ENCODE results near the gene MSANTD3. TPM values are rescaled to one million over a fixed set of nuclear protein-coding genes. Genes with fewer than 3 reads are reported as not detected.
"Not testable (repeated sequence)": the region's sequence is repeated elsewhere in the genome, so short reads cannot be mapped to it uniquely, and the experiment has no call there.

Gene MSANTD3
- total RNA-seq, 4 donors from 2014 or later = 16.4 to 38.8 (median 18.2) TPM

DNA sequence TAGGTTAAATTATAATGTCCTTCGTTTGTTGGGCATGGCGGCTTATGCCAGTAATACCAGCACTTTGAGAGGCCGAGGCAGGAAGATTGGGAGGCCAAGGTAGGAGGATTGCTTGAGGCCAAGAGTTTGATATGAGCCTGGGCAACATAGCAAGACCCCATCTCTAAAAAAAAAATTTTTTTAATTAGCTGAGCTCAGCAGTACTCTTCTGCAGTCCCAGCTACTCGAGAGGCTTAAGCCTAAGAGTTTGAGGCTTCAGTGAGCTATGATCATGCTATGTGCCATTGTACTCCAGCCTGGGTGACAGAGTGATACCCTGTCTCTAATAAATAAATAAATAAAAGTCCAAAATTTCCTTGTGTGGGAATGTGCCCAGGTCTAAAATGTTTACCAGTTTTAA lies 9.1 kb upstream of the MSANTD3 start:
- ATAC-seq (ENCODE audit: low FRiP score) = no peak
- TF ChIP-seq, protein P1, sequence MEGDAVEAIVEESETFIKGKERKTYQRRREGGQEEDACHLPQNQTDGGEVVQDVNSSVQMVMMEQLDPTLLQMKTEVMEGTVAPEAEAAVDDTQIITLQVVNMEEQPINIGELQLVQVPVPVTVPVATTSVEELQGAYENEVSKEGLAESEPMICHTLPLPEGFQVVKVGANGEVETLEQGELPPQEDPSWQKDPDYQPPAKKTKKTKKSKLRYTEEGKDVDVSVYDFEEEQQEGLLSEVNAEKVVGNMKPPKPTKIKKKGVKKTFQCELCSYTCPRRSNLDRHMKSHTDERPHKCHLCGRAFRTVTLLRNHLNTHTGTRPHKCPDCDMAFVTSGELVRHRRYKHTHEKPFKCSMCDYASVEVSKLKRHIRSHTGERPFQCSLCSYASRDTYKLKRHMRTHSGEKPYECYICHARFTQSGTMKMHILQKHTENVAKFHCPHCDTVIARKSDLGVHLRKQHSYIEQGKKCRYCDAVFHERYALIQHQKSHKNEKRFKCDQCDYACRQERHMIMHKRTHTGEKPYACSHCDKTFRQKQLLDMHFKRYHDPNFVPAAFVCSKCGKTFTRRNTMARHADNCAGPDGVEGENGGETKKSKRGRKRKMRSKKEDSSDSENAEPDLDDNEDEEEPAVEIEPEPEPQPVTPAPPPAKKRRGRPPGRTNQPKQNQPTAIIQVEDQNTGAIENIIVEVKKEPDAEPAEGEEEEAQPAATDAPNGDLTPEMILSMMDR (IDR thresholded peaks at IDR 0.05) = no peak

DNA sequence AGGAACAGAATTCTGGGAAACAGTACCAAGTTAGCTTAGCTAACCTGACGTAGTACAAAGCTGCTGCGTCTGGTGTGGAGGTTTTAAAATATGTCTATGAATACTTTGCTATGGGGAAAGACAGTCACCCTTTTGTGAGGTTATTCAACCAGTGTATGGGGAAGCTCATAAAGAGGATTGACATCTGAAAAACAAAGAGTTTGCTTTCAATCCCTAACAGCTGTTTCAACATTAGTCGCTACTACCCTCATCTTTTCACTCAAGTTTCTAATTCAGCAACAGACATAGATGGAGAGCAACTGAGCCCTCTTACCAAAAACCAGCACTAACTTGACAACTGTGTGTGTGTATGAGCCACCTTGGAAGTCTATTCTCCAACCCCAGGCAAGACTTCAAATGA lies 7.8 kb upstream of the MSANTD3 start:
- TF ChIP-seq, protein P1 (IDR thresholded peaks at IDR 0.05) = no peak
- no peak for DNase-seq (ENCODE audit: low spot score)
- no peak for ATAC-seq (ENCODE audit: low FRiP score)

More for the DNA sequence above, 9.1 kb upstream of the MSANTD3 start:
- no peak for DNase-seq (ENCODE audit: low spot score)

DNA sequence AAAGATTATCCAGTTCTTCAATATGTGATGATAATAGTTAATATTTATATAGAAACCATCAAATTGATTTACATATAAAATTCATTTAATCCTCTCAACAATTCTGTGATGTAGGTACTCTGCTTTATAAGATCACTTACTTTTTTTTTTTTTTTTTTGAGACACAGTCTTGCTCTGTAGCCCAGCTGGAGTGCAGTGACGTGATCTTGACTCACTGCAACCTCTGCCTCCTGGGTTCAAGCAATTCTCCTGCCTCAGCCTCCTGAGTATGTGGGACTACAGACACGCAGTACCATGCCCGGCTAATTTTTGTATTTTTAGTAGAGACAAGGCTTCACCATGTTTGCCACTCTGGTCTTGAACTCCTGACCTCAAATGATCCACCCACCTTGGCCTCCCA lies 5.8 kb upstream of the MSANTD3 start:
- DNase-seq (ENCODE audit: low spot score); ATAC-seq (ENCODE audit: low FRiP score): not testable (repeated sequence)

DNA sequence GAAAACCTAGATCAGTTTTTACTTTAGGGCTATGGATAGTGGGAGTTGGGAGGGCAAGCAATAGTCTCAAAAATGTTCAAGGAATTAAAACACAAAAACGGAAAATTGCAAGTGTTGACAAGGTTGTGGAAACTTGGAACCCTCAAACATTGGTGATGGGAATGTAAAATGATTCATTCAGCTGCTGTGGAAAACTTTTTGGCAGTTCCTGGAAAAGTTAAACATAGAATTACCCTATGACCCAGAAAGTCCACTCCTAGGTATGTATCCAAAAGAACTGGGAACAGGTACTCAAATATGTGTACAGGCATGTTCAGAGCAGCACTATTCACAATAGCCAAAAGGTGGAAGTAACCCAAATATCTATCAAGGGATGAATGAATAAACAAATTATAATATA lies 1.2 kb upstream of the MSANTD3 start:
- TF ChIP-seq, protein P1 (IDR thresholded peaks at IDR 0.05) = no peak
- no peak for ATAC-seq (ENCODE audit: low FRiP score)

DNA sequence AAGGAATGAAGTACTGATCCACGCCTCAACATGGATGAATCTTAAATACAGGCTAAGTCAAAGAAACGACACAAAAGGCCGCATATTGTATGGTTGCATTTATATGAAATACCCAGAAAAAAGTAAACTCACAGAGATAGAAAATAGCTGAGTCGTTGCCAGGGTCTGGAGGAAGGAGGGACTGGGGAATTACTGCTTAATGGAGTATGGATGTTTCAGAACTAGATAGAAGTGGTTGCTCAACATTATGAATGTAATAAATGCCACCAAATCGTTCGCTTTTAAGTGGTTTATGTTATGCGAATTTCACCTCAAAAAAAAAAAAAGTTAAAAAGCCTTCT lies 784 bp upstream of the MSANTD3 start:
- DNase-seq (ENCODE audit: low spot score) (no peak), ATAC-seq (ENCODE audit: low FRiP score) (no peak)
- TF ChIP-seq, protein P1 (IDR thresholded peaks at IDR 0.05) = no peak

More for the DNA sequence above, 1.2 kb upstream of the MSANTD3 start:
- no peak for DNase-seq (ENCODE audit: low spot score)

DNA sequence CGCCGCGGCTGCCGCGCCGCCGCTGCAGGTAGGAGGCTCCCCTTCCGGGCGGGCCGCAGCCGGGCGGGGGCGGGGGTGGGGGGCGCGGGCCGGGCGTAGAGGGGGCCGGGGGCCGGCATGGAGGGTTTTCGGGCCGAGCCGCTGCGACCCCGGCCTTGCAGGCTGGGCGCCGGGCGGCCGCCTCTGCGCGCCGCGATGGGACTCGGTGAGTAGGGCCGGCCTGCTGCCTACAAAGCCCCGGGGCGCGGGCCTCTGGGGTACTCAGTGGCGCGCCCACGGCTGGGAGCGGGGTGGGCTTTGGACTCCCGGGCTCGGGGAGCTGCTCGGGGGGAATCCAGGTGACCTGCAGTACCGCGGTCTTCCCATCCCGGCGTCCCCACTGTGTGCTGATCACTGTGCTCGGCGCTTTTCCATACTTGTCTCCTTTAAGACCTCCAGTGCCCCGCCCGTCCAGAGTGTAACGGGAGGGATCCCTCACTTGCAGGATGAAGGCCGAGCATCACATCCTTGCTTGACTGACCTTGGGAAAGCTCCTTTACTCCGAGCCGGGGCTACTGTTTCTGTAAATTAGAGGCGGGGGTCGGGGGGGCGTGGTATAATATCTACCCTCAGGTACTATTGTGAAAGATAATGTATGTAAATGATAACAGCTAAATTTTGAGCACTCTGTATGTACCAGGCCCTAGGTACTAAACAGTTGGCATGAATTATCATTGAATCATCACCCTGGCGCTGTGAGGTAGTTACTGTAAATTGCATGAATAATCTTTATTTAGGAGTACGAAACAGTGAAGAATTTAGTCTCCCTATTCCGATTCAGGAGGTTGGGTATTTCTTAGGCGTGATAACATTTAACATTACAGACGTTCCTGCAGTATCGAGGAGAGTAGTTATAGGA lies 672 bp downstream of the MSANTD3 start:
- TF ChIP-seq, protein P1 (IDR thresholded peaks at IDR 0.05) = no peak
- DNase-seq (ENCODE audit: low spot score) = peak; percentile 27
- ATAC-seq (ENCODE audit: low FRiP score) = peak; percentile 58

DNA sequence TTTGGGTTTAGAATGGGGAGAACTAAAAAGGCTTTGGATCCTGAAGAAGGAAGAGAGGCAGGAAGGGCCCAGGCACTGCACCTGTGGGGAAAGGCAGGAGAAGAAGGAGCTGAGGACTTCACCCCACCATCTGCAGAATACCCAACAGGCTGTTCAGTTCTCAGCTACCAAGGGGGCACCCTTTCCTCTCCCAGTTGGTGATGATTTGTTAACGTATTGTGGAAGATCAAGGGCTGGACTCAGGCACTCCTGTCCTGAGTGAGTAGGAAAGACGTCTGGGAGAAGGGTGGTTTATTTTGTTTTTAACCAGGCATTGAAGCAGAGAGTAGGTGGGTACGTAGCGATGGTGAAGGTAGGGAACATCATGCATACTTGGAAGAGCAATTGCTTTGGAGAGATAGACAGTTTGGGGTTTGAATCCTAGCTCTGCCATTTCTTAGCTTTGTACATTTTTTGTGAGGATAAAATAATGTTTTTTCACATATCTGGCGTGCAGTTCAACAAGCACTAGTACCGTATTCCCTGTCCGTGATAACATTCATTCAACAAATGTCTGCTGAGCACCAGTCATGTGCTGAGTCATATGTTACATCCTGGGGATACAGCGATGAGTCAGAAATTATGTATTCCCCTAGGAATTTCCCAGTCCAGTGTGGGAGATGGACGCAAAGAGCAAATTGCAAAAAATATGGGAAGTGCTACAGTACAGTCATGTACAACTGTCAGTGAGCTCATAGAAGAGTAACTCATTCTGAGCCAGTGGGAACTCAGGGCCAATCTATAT lies 2.1 kb downstream of the MSANTD3 start:
- ATAC-seq (ENCODE audit: low FRiP score) (peak; percentile 85), DNase-seq (ENCODE audit: low spot score) (no peak)
- TF ChIP-seq, protein P1 (IDR thresholded peaks at IDR 0.05) = no peak

Data from omental fat pad (tissue), 4 donors.